NCI-H226 (cell line): ENCODE data around the gene PDE7B.

Experiments
- DNase-seq: peaks from one replicate; pipeline ENCODE4 v3.0.0-alpha.2; 2015

Gene PDE7B

DNA sequence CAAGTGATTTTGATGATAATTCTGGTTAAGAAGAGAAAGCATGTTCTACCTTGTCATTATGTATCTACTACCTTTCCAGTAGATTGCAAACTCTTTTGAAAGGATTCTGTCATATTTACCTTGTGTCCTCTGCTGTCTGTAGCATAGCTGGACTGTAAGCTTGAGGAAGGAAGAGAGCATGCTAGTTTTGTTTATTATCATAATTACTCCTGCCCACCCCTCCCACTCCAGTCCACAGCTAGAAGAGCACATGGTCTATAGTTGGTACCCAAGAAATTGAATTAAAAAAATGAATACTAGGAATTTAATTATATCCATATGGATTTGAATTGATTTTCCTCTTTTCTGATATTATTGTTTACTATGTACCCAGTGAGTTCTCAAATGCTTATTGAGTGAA lies 40.2 kb downstream of the PDE7B start:
- DNase-seq: no peak

DNA sequence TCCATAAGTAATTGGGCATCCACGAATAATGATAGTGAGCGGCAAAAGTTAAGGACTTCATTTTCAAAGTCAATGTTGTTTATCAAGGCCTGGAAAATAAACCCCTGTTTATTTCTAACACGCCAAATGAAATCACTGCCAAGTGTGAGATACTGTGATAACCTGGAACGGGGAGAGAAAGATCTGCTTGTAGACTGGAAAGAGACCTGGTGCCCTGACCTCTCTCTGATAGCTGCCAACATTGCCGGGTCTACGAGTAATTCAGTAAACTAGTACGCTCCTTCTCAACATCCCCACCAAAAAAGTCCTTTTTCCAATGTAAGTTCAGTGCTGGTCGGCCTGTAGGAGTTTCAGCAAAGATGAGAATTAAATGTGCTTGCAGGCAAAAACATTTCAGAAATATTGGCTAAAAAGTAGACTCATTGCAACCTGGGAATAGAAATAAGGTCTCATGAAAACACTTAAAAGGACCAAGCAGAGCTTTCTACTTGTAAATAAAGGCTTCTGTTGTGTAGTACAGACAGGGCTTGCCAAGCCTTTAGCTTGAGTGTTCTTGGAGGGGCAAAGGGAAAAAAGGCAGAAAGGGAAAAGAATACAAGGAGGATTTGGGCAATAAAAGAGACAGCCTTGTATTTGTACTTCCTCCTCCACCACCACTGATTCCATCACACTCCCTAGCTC lies 43.9 kb downstream of the PDE7B start:
- DNase-seq: no peak

DNA sequence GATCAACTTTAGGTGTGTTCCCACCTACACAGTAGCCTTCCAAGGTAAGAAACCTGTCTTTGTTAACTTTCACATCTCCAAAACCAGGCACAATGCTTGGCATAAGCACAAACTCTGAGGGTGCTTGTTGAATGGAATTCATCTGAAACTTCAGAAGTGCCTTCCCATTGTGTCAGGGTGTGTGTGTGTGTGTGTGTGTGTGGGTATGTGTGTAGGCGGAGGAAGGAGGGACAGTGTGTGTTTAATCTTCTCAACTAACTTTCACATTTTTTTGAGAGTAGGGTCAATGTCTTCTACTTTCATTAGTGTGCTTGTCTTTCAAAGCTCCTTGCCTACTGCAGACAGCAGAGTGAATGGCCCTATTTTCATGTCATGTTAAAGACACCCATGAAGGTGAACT lies 45.6 kb downstream of the PDE7B start:
- no peak for DNase-seq

DNA sequence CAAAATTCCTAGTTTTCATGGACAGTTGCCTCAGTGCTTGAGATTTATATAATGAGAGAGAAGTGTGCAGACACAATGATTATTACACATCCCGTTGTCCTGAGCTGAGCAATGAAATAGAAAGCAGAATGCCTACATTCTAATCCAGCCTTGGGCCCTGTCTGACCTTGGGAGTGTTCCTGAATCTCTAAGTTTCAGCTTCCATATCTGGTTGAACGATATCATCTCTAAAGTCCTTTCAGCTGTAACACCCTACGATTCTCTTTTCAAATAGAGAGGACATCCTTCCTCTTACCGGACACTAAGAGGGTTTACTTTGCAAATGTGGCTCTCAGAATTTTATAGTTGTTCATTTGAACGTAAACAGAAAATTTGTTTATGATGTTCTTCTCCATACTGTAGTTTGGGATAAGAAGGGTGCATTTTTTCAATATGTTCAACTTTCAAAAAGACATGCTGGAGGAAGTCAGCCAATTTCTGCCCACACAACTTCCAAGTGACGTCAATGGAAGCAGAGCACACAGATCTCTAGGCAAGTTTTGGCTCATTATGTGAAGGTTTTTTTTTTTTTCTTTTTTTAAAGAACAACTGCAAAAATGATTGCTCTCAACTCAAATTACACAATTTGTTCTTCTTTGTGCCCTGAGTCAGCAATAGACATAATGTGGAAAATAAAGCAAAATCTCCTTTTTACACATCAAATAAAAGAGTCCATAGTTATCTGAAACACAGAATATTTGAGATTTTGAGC lies 50.4 kb downstream of the PDE7B start:
- DNase-seq: no peak

DNA sequence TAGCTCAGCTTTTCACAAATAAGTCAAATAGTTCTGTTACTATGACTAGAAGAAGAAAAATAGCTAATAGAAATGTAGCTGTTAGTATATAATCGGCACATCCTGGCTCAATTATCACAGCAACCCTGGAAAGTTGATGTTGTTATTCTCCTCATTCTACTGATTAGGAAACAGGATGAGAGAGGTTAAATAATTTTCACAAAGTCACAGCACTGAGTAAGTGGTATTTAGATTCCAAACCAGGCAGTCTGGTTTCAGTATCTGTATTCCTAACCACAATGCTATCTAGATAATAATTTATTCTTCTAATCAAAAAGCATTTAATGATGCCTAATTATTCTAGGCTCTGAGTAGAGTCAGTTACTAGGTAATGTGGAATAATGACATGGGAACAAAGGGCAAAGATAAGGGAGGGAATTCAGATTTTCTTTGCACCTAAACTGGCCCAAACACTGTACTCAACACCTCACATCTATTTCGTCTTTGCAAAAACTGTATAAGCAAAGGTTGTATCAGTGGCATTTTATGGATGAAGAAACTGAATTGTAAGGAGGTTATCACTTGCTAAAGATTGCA lies 51.3 kb downstream of the PDE7B start:
- no peak for DNase-seq

DNA sequence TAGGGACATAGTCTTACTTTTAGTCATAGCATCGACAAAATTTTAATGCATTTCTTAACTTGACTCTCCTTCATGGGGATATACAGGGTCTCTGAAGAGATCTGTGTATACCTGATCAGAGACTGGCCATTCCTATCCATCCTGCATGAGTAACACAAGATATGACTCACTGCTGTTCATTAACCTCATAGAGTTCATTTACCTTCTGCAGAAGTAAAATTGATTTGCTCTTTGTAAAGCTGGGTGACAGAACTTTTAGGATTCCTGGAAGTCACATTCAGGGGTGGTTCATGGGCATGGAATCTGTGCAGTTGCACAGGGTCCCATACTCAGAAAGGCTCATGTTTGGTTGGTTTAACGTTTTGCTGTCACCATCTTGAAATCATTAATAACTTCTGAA lies 53.2 kb downstream of the PDE7B start:
- no peak for DNase-seq

DNA sequence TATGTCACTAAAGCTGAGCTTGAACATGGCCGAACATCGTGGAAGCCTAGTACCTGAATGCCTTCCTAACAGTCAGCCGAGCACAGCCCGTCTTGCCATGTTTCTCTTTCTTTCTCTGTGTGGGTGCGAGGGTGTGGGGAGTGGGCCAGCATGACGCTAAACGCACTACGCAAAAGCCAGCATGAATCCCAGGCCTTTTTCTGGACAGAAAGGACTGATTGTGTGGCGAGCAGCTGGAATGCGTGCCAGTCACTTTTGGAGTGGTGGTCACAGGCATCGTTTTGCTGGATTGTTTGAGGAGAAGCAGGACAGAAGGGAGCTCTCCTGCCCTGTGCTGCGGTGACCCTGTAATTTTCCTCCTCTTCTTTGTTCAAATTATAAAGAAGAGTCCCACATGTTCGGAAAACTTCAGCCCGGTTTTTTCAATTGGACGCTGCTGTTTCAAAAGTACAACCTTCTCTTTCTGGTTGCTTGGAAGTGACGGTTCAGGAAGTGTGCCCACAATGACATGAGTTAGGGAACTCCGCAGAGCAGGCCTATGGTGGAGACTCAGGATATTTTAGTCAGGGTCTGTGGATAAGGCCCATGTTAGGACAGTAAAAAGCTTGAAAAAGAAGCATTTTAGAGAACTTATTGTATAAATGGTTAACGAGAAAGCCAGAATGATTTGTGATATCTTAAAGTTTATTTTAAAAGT lies 54.3 kb downstream of the PDE7B start:
- DNase-seq: no peak

DNA sequence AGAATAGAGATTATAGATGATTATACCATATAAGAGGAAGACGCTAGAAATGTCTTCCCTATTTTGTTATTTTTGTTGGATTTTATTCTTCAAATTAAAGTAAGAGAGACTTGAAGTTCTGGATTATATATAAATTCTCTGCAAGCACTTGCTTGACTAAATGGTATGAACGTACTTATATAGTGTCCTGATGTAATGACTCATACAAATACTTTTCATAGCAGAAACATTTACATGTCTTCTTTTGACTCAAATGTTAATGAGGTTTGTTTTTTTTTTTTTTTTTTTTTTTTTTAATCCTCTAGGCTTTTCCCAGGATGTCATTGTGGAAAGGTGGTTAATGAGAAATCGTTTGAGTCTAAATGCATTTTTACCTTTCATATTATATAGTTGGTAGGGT lies 55.0 kb downstream of the PDE7B start:
- no peak for DNase-seq

DNA sequence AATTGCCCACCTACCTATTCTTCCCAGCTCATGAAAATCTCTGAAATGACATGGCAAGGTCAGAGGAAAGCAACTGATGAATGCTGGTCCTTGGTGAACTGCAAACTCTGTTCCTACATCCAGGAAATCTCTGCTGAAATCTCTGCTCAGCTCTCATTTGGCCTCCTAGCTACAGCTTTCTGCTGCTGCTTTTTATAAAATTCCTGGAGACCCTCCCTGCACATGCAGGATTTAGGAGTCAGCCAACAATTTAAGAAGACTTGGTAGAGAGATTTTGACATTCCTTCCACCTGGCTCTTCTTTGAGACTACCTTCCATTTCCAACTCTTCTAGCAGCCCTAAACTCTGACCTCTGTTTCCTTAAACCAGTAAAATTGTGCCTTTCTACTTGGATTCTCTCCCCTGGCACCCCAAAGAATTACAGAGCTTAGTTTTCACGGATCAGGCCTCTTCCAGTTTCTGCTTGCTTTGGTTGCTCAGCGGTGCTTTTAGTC lies 55.5 kb downstream of the PDE7B start:
- DNase-seq: no peak

DNA sequence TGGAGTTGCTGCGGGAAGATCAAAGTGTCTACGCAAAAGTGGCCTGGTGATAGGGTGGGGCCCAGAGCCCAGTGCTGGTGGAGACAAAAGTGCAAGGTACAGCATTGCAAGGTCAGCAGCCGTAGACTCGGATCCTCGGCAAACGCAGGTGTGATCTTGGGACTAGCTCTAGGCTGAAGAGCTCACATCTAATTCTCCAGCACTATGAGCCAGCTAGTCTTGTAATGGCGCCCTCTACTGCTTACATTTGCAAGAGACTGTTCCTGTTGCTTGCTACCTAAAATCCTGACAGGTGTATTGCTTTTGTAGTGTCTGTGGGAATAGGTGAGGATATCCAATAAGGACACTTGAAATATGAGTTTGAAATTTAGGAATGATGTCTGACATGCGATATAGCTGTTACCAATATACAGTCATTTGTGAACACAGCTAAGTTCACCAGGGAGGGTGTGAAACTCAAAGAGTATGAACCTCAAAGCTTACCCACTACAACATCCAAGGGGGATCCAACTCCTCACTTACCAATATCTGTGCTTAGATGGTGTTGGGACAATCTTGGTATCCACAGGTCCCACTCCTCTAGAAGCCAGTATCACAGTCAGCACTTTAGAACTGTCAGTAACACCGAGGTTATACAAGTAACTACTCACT lies 58.4 kb downstream of the PDE7B start:
- DNase-seq: peak; percentile 28

DNA sequence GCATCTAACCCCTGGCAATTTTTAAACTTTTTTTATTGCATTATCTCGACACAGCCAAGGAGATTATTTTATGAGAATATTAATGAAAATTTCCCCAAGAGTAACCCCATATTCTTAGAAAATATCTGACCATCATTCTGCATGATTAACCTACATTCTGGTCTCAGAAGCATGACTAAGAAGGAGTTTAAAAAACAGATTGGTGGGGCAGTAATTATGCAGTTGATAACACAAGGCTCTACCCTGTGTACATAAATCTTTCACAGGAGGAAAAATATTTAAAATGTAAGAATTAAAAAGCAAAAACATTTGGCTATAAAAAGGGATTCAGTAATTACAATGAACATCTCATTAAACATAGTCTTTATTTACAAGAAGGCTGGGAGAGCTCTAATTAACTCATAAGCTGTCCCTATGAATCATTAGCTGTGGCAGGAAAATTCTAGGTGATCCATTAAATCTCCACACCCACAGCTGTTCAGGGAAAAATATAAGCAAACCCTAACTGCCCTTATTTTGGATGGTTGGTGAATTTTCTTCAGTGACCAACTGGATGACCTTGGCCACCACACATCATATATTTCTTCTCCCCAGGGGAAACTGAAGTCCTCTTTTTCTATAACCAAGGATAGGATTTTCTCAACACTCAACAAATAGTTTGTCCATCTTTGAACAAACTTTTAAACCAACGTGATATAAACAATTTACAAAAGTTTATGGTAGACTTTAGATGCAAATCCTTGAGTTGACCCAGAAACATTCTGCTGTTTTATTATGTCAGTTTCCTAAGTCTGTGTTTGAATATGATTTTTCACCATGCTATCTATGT lies 59.5 kb downstream of the PDE7B start:
- no peak for DNase-seq

DNA sequence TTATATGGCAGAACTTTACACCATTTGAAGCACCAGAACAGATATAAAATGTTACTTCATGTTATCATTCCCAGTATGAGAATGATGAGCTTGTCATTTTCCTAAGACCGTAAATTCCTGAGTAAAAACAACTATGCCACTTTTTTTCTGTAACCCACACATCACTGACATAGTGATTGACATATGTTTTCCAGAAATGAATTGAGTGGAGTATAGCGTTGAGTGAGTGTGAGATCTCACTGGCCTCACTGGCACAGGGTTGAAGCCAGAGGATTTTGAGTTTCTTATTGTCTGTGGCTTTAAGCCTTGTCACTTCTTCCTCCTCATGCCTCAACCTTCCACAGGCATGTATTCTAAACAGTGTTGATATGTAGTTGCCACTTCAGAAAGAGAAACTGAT lies 62.3 kb downstream of the PDE7B start:
- DNase-seq: no peak

DNA sequence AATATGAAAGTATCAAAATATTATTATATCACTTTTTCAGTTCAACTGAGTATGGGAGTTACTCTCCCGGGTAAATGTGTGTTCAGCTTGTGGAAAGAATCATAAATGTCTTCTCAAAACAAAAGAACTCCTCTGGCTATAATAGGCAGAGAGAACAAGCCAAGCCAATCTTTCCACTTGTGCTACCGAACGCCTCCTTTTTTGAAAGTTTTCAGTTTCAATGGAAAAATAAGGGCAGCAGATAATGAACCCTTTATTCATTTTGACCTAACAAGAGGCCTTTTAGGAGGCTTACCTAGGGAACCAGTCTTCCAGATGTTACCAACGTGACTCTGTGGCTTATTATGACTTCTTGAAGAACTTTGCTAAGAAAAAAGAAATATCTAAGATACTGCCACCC lies 67.5 kb downstream of the PDE7B start:
- DNase-seq: no peak

DNA sequence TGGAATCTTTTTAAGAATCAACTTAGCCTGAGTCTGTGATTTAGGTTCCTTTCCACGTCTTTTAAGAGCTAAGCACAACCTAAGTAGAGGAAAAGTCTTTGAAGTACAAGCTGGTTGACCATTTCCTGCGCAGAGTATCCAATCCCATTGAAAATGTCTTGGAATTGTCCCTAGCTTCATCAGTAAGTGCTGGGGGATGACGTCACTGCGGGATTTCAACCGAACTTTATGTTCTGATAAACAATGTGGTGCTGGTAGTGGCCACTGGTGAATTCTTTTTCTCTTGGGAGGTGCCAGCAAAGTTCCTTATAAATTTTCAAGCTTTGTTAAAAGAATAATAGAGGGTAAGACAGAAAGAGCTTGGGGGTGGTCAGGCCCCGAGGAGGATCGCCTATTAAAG lies 69.2 kb downstream of the PDE7B start:
- DNase-seq: no peak

DNA sequence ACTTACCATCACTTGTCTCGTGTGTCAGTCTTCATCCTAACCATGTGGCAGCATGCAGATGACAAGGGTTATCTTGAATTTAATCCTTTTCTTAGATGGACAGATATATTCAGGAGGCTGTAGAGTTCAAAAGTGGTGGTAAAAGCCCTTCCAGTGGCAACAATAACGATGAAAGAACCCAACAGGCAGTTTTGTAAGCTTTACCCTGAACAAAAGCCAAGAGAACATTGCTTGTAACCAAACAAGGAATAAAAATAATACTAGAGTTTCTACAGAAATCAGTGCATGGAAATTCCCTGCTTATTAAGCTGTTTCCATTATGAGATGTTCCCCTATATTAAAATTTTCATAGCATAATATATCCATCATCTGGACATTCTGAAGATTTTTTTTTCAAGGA lies 69.7 kb downstream of the PDE7B start:
- DNase-seq: no peak

DNA sequence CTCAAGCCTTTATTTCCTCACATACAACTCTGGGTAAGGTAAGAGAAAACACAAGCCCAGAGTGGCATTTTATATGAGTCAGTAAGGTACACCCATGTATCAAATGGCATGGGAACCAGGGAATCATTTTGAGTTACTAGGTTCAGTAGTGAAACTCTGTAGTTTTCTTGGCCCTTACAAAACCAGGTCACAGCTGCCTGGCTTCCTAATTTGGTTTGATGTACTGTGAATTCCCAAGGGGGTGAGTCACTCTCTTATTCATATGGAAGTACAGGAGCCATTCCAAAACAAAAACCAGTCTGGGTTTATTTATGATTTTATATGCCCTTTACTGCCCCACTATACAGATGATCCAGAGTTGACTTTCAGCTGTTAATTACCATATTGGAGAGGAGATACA lies 70.7 kb downstream of the PDE7B start:
- peak; percentile 82 for DNase-seq

DNA sequence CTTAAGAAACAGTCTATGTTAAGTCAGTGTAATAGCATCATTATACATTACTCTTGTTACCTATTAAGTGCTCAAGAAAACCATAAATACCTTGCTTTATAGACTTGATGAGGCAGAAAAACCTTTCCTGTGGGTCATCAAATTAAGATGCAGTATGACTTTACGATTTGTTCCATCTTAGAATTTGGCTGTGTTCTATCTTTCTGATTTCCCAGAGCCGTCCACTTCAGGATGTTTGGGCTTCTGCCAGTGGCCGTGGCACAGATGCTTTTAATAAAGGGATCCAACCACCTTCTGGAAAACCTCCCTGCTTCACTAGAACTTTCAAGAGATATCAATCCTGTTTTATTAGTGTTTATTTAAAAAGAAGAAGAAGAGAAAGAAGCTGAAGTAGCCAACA lies 71.2 kb downstream of the PDE7B start:
- no peak for DNase-seq

DNA sequence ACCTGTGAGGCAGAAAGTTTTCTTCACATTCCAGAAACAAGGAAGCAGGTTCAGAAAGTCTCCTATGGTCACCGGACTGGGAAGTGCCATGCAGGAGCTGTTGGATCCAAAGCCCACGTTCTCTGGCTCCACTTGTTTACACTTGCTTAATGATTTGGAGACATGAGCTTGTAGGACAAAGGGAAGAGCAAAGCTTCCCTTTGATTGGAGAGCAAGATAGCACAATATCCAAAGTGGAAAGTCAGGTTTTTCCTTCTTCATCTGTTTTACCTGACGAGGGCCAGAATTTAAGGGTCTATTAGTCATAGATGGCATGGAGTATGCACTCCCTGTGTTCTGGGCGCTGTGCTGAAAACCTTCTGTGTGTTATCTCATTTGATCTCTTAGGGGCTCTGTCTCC lies 81.2 kb downstream of the PDE7B start:
- DNase-seq: no peak

DNA sequence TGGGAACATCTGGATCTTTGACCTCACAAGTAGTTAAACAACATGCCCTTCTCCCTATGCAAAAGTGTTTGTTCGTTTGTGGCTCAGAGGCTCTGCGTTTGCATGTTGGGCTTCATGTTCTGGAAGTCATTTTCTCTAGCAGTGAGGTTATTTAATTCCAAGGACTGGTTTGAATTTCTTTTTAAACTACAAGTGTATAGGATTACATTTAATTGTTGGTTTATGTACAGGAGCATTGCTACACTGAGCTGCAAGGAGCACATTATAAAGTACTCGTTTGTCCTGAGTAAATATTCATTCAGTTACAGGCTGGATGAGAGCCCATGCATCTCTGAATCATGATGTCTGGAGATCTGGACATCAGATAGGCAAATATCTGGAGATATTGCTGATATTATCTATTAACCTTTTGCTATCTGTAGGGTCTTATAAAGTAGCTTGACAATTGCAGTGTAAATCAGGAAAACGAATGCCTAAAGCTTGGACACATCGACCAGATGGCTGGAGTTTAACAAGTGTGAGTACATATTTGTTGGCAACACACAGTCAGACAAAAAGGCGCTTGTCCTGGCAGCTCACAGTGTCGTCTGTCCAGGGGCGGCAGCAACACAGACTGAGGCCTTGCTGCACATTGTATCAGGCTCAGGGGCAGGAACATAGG lies 84.6 kb downstream of the PDE7B start:
- no peak for DNase-seq

DNA sequence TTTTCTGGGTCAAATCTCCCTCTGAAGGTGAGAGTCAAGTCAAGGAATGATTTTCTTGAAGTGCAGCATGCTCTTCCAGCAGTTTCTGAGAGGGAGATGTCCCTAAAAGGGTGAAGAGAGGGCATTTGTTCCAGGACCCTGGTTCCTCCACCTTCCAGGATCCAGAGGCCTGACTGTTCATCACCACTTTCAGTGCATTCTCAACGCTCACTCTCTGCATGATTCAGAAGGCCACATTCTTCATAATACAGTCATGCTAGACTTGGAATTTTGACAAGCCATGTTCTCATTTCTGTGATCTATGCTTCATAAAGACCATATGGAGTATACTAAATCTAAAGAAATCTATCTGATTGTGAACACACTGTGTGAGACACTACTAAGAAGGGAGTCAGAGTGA lies 85.1 kb downstream of the PDE7B start:
- peak; percentile 90 for DNase-seq

DNA sequence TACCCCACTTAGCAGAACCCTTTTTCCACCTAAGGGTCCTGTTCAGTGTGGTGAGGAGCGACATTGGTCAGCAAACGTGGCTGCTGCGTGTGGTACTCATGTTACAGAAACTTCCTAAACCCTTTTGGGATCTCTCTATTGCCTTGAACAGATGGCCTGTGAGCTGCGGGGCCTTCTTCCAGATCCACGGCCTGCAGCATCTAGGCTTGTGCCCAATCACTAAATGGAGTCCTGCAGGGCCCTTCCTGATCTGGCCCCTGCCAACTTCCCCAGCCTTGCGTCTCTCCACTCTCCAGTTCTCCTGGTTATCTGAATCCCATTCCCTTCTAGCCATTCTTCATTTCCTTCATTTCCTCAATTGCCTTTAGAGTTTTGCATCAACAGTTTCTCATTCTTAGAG lies 85.6 kb downstream of the PDE7B start:
- no peak for DNase-seq
